ENCODE results near the gene IGFBP5. TPM values are rescaled to one million over a fixed set of nuclear protein-coding genes. Genes with fewer than 3 reads are reported as not detected.
A peak's percentile ranks its signal among the peaks of the same experiment; 100 is the strongest.

The IGFBP5 gene
- total RNA-seq, 4 donors from 2014 or later = 480 to 2,812 (median 618) TPM

DNA sequence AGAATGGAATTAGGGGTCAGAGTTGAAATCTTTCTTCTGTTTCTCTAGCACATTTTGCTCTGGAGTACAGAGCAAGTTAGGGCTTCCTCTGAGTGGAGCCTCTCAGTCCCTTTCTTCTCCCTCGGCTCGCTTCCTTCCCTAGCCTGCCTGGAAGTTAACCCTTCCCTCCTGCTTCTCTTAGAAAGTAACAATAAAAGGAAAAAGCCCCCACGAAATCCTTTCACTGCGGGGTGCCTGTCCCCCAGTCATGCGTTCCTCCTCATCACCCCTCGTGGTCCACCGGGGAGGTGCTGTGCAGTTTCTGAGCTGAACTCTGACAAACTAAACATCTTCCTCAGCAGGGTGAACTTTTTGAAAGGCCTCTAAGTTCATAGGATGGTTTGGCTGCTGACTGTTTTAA, 60.2 kb downstream of the IGFBP5 start:
- no peaks in the 10 kb centered on the region for H3K36me3 ChIP-seq
- peak overlapping the region; percentile 42 to 55 for H3K4me3 ChIP-seq
- DNase-seq = no peak
- H3K27me3 ChIP-seq = no peaks in the 10 kb centered on the region
- H3K9me3 ChIP-seq = no peaks in the 10 kb centered on the region
- TF ChIP-seq, protein P1, sequence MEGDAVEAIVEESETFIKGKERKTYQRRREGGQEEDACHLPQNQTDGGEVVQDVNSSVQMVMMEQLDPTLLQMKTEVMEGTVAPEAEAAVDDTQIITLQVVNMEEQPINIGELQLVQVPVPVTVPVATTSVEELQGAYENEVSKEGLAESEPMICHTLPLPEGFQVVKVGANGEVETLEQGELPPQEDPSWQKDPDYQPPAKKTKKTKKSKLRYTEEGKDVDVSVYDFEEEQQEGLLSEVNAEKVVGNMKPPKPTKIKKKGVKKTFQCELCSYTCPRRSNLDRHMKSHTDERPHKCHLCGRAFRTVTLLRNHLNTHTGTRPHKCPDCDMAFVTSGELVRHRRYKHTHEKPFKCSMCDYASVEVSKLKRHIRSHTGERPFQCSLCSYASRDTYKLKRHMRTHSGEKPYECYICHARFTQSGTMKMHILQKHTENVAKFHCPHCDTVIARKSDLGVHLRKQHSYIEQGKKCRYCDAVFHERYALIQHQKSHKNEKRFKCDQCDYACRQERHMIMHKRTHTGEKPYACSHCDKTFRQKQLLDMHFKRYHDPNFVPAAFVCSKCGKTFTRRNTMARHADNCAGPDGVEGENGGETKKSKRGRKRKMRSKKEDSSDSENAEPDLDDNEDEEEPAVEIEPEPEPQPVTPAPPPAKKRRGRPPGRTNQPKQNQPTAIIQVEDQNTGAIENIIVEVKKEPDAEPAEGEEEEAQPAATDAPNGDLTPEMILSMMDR (IDR thresholded peaks at IDR 0.05) = no peak
- no peak for TF ChIP-seq POLR2A (IDR thresholded peaks at IDR 0.05)
- H3K4me1 ChIP-seq = no peaks in the 10 kb centered on the region
- H3K27ac ChIP-seq = peak overlapping the region in 1 of 2 donors; percentile 59
- intact Hi-C loops (cut with DNase I; ENCODE audit: low total_unique reads) = no loop called here

DNA sequence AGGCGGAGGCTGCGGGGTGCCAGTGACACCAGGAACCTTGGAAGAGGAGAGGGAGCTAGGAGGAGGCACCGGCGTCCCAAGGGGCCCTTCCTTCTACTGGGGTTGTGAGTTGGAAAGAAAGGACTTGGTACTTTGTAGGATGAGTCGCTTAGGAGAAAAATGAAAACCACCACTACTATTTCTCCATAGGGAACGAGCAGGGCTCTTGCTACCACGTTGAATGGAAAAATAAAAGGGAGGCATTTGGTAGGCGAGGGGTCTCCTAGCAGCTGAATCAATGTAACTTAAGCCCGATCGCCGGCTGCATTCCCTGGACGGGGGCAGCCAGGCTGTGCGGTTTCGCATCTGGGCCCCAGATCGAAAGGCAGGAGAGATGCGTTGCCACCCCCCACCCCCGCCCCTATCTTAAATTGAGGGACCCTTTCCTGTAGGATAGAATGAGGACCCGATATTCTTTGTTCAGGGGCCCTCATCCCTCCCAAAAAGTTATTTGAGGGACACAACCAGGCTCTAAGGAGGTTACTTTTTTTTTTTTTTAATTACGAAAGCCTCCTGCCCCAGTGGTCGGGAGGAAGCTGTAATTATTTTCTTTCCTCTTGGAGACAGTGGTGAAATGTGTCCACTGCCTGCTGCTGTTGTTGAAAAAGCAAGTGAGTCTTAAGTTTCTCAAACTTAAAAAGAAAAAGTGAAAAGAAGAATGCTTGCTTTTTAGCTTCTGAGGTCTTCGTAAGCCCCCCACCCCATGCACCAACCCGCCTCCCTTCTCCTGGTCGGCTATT, 60.8 kb downstream of the IGFBP5 start:
- Histone ChIP-seq H3K4me1 (no peaks in the 10 kb centered on the region), H3K27me3 (no peaks in the 10 kb centered on the region), H3K4me3 (peak overlapping the region; percentile 42 to 55), H3K36me3 (no peaks in the 10 kb centered on the region), H3K27ac (peak overlapping the region in 1 of 2 donors; percentile 59), H3K9me3 (no peaks in the 10 kb centered on the region)
- TF ChIP-seq POLR2A (IDR thresholded peaks at IDR 0.05) = no peak
- no peak for DNase-seq
- intact Hi-C loops (cut with DNase I; ENCODE audit: low total_unique reads) = no loop called here

DNA sequence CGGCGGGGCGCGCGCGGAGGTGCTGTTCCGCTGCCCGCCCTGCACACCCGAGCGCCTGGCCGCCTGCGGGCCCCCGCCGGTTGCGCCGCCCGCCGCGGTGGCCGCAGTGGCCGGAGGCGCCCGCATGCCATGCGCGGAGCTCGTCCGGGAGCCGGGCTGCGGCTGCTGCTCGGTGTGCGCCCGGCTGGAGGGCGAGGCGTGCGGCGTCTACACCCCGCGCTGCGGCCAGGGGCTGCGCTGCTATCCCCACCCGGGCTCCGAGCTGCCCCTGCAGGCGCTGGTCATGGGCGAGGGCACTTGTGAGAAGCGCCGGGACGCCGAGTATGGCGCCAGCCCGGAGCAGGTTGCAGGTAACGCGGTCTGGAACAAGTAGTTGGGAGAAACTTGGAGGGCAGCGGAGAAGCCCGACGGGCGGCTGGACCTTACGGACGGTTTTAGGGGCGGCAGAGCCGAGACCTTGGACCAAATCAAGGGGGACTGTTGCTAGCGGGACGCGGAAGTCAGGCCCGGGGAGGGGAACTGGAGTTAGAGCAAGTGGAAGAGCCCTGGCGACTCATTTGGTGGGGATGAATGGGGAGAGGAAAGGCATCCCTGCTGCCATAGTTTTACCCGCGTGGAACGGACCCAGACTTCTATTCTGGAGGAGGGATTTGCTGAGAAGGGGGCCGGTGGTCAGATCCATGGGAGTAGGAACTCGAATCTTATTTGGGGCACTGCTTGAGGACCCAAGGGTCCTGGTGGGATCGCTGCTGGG, 61.6 kb downstream of the IGFBP5 start:
- H3K36me3 ChIP-seq = no peaks in the 10 kb centered on the region
- DNase-seq = no peak
- intact Hi-C loops (cut with DNase I; ENCODE audit: low total_unique reads) = no loop called here
- H3K4me3 ChIP-seq = peak overlapping the region; percentile 42 to 55
- no peaks in the 10 kb centered on the region for H3K4me1 ChIP-seq
- TF ChIP-seq, protein P1 (IDR thresholded peaks at IDR 0.05) = no peak
- no peak for TF ChIP-seq POLR2A (IDR thresholded peaks at IDR 0.05)
- no peaks in the 10 kb centered on the region for H3K9me3 ChIP-seq
- H3K27ac ChIP-seq = peak overlapping the region in 1 of 2 donors; percentile 42
- H3K27me3 ChIP-seq = no peaks in the 10 kb centered on the region

DNA sequence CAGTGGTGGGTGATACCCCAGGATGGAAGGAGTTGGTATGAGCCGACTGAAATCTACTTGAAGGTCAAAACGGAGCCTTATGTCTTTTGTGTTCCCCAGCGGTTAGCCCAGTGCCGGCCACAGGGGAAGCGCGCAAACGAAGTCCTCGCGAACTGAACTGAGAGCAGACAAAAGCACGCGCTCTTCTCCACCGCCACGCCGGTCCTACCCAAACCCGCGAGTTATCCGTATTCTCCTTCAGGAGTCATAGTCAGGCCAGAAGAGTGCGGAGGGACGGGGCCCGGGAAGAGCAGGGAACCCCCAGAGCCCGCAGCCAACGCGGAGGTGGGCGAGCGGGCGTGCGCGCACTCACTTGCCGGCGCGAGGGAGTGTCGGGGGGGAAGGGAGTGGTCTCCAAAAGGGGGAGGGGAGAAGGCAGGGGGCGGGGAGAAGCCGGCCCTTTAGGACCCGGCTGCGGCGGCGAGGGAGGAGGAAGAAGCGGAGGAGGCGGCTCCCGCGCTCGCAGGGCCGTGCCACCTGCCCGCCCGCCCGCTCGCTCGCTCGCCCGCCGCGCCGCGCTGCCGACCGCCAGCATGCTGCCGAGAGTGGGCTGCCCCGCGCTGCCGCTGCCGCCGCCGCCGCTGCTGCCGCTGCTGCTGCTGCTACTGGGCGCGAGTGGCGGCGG, 62.3 kb downstream of the IGFBP5 start, which contains the start of gene IGFBP2:
Gene IGFBP2, plus strand, starts transcription at position 469 of the 664 bp plus-strand sequence. Its CDS starts 104 bp downstream, at position 573.
- intact Hi-C loops (cut with DNase I; ENCODE audit: low total_unique reads) = no loop called here
- H3K27me3 ChIP-seq = no peaks in the 10 kb centered on the region
- H3K4me1 ChIP-seq = no peaks in the 10 kb centered on the region
- H3K36me3 ChIP-seq = no peaks in the 10 kb centered on the region
- H3K27ac ChIP-seq = peak within 1 kb of the TSS; percentile 42 to 56
- H3K9me3 ChIP-seq = no peaks in the 10 kb centered on the region
- DNase-seq = peak; percentile 35 to 44
- peak within 1 kb of the TSS; percentile 42 to 55 for H3K4me3 ChIP-seq
- TF ChIP-seq, protein P1 (IDR thresholded peaks at IDR 0.05) = peak in 1 of 4 experiments; percentile 8
- peak in 1 of 2 donors; percentile 43 for TF ChIP-seq POLR2A (IDR thresholded peaks at IDR 0.05)

DNA sequence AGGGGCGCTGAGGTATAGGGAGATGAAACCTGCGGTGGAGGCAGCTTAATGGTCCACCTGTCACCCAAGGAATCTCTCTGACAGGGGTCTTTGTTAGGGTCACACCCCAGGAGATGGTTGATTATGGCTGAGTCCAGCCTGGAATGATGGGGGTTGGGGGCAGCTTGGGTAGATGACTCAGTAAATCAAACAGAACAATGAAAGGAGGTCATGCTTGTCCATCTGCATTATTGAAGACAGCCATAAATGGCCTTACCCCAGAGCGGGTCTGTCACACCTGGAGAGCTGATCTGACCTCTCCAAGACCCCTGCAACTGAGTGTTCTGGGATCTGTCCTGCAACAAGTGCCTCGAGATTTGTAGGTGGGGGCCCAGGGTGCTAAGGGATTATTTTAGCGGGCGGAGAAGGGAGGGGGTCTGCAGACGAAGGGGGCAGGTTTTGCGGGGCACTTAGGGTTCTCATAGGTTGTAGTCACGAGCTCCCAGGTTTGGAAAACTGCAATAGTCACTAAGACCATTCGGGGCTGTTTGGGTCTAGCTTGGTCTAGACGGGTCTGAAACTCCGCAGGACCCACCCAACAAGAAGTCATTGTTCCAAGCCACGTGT, 62.9 kb downstream of the IGFBP5 start:
- no peak overlapping the region for H3K27ac ChIP-seq
- intact Hi-C loops (cut with DNase I; ENCODE audit: low total_unique reads) = no loop called here

More for the DNA sequence above, 62.9 kb downstream of the IGFBP5 start:
- H3K36me3 ChIP-seq = no peaks in the 10 kb centered on the region
- H3K4me1 ChIP-seq = no peaks in the 10 kb centered on the region
- no peak for DNase-seq
- no peak overlapping the region for H3K4me3 ChIP-seq
- H3K27me3 ChIP-seq = no peaks in the 10 kb centered on the region
- TF ChIP-seq, protein P1 (IDR thresholded peaks at IDR 0.05) = no peak
- TF ChIP-seq POLR2A (IDR thresholded peaks at IDR 0.05) = no peak
- no peaks in the 10 kb centered on the region for H3K9me3 ChIP-seq
